Measurements from ENCODE around the gene GPATCH1.
"Not testable (repeated sequence)": the region's sequence is repeated elsewhere in the genome, so short reads cannot be mapped to it uniquely, and the experiment has no call there.

The GPATCH1 gene

GRCh38 chr19:33157906-33158305, 76.9 kb downstream of the GPATCH1 start:
- DNase-seq (ENCODE audit: low read depth in 2 of 2), result no peak

DNA sequence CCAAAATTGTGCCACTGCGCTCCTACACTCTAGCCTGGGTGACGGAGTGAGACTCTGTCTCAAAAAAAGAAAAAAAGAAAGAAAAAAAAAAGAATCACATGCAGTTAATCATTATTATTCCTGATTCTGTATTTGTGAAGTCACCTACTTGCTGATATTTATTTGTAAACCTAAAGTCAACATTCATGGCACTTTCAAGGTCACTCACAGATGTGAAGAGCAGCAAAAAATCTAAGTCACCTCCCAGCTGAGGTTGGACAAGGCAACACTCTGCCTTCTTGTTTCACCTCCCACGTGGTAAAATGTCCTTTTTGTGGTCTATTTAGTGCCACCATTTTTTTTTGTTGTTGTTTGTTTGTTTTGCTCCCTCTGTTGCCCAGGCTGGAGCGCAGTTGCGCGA, 77.4 kb downstream of the GPATCH1 start:
- no peak for DNase-seq (ENCODE audit: low read depth in 2 of 2)

DNA sequence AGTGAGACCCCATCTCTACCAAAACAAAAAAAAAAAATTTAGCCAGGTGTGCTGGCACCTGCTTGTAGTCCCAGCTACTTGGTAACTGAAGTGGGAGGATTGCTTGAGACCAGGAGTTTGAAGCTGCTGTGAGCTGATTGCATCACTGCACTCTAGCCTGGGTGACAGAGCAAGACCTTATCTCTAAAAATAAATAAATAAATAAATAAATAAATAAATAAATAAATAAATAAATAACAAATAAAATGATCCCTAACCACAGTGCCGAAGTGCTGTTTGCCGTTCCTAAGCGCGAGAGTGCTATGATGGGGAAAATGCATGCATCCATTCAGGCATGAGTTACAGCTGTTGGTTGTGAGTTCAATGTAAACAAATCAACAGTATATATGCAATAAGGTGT, 78.2 kb downstream of the GPATCH1 start:
- no peak for DNase-seq (ENCODE audit: low read depth in 2 of 2)

DNA sequence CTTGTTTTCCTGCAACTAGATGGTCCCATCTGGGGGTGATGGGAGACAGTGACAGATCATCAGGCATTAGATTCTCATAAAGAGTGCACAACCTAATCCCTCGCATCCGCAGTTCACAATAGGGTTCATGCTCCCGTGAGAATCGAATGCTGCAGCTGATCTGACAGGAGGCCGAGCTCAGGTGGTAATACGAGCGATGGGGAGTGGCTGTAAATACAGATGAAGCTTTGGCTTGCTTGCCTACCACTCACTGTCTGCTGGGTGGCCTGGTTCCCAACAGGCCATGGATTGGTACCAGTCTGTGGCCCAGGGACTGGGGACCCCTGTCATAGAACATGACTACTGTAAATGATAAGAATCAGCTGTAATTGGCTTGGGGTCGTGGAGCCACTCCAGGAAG, 78.9 kb downstream of the GPATCH1 start:
- DNase-seq (ENCODE audit: low read depth in 2 of 2), result no peak

- DNase-seq (ENCODE audit: low read depth in 2 of 2), result no peak
Measured at GRCh38 chr19:33161201-33161600, 80.2 kb downstream of the GPATCH1 start.

- no peak for DNase-seq (ENCODE audit: low read depth in 2 of 2)
Measured at GRCh38 chr19:33163481-33163880, 82.5 kb downstream of the GPATCH1 start.

DNA sequence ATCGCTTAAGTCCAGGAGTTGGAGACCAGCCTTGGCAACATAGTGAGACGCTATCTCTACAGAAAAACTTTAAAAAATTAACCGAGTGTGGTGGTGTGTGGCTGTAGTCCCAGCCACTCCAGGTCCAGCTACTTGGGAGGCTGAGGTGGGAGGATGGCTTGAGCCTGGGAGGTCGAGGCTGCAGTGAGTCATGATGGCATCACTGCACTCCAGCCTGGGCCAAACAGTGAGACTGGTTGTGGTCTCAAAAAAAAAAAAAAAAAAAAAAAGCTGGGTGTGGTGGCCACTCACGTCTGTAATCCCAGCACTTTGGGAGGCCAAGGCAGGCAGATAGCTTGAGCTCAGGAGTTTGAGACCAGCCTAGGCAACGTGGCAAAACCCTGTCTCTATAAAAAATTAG, 85.1 kb downstream of the GPATCH1 start:
- not testable (repeated sequence) for DNase-seq (ENCODE audit: low read depth in 2 of 2)

- DNase-seq (ENCODE audit: low read depth in 2 of 2), result no peak
Measured at GRCh38 chr19:33167438-33167837, 86.5 kb downstream of the GPATCH1 start.

- DNase-seq (ENCODE audit: low read depth in 2 of 2), result no peak
Measured at GRCh38 chr19:33168528-33168927, 87.5 kb downstream of the GPATCH1 start.

- no peak for DNase-seq (ENCODE audit: low read depth in 2 of 2)
Measured at GRCh38 chr19:33171222-33171795, 90.3 kb downstream of the GPATCH1 start.

DNA sequence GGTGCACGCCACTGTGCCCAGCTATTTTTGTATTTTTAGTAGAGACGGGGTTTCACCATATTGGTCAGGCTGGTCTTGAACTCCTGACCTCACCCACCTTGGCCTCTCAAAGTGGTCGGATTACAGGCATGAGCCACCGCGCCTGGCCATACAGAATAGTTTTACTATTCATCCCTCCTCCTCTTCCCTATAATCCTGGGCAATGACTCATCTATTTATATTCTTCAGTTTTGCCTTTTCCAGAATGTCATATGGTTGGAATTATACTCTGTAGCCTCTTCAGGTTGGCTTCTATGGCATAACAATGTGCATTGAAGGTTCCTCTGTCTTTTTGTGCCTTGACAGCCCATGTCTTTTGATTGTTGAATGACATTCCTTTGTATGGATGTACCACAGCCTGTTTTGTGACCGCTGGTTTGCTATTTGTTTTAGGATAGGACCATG, 91.0 kb downstream of the GPATCH1 start:
- peak; percentile 39 to 44 for DNase-seq (ENCODE audit: low read depth in 2 of 2)

DNA sequence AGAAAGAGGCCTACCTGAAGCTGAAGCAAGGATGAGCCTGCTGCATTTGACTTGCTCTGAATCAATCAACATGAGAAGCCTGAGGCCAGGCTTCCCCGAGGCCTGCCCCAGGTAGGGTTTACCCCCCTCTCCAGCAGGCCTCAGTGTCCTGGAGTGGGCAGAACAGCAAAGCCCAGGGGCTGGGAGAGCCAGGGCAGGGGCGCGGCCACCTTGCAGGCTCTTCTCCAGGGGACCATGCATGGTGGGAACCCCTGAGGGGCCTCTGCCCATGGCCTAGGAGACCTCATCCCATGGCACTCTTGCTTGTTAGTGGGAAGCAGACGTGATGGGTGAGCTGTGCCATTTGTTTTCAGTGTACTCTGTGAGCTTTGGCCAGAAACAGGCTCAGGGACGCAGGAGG, 93.2 kb downstream of the GPATCH1 start:
- no peak for DNase-seq (ENCODE audit: low read depth in 2 of 2)

- DNase-seq (ENCODE audit: low read depth in 2 of 2), result no peak
Measured at GRCh38 chr19:33175156-33175782, 94.3 kb downstream of the GPATCH1 start.

DNA sequence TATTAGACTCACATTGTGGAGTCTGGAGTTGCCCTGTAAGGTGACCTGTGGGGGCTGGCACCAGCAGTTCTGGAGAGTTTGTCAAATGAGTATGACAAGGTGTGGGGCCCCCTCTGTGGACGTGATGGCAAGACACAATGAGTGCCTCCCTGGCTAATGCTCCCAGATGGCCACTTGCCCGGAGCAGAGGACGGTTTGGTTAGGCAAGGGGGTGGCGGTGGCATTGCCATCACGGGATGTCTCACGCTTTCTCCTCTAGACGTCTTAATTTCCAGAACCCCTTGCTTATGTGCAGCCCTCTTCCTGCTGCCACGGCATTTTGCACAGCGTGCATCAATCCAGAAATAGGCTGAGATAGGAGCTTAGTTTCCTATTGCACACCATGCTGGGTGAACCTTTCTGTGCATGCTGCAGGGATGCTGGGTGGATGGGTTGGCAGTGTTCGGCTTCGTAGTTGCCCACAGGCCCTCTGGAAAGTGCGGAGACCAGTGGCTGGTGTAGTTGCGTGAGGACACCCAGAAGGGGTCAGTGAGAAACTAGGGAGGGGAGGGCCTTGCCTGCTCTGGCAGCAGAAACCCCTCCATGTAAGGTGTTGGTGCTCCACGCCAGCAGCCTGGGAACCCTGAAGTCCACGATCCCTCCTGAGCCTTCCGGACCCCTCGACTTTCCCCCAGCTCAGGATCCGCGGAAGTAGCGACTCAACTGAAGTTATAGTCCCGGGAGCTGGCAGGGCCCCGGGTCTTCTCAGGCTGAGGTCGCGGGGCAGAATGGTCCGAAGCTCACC, 95.1 kb downstream of the GPATCH1 start:
- no peak for DNase-seq (ENCODE audit: low read depth in 2 of 2)

GRCh38 chr19:33176670-33177416, 95.9 kb downstream of the GPATCH1 start:
- peak; percentile 99 for DNase-seq (ENCODE audit: low read depth in 2 of 2)

GRCh38 chr19:33177417-33177979, 96.5 kb downstream of the GPATCH1 start:
- no peak for DNase-seq (ENCODE audit: low read depth in 2 of 2)
